B cell (primary cell): ENCODE data around the gene HSFX2.

Experiments used
- CTCF ChIP-seq: fragments of 200-600 bp; IDR thresholded peaks from one replicate; pipeline ENCODE4 v1.8.0; 2022; ENCODE audit warnings: antibody characterized with exemption, mild to moderate bottlenecking
- EZH2 ChIP-seq: IDR thresholded peaks from 2 replicates; pipeline ENCODE4 v1.6.1; 2012; ENCODE audit warnings: borderline replicate concordance, low read depth, mild to moderate bottlenecking, moderate library complexity, low read length; ENCODE audit not compliant: insufficient read depth, poor library complexity, severe bottlenecking

- TF ChIP-seq CTCF (no peak), EZH2 (no peak)
Observed at GRCh38 chrX:149571770-149572169, 23.3 kb downstream of the HSFX2 start.
